K562 (cell line): Measurements from ENCODE around the gene TP73. TPM values are rescaled to one million over a fixed set of nuclear protein-coding genes. Genes with fewer than 3 reads are reported as not detected.

Experiments
- BRF1 ChIP-seq: IDR thresholded peaks from 3 replicates; pipeline ENCODE4 v1.6.1; 2011; ENCODE audit warnings: borderline replicate concordance, mild to moderate bottlenecking; ENCODE audit not compliant: insufficient read length; ENCODE audit errors: extremely low read depth
- DDX20 ChIP-seq: fragments of 450-650 bp; IDR thresholded peaks from 2 replicates; pipeline ENCODE4 v1.6.1; 2016; ENCODE audit warnings: missing genetic modification characterization, low read depth, mild to moderate bottlenecking, missing compliant biosample characterization, moderate library complexity
- FOXA3 ChIP-seq, 2 experiments: fragments of 450-650 bp in 1 of 2; sonication (generic) in 1 of 2; formaldehyde crosslinking; IDR thresholded peaks in 1 of 2; conservative IDR thresholded peaks in 1 of 2; 2 replicates each; pipeline versions ENCODE4 v1.4.0 to v1.8.0; 2020 to 2022; ENCODE audit warnings: mild to moderate bottlenecking in 2 of 2, missing genetic modification reagents in 1 of 2
- HDAC3 ChIP-seq: fragments of 450-650 bp; IDR thresholded peaks from 2 replicates; pipeline ENCODE4 v1.6.1; 2018; ENCODE audit warnings: borderline replicate concordance, mild to moderate bottlenecking, moderate library complexity; ENCODE audit not compliant: partially characterized antibody
- NFE2 ChIP-seq: IDR thresholded peaks from 2 replicates; pipeline ENCODE4 v1.6.1; 2014; ENCODE audit warnings: antibody characterized with exemption, low read depth
- NFRKB ChIP-seq: fragments of 450-650 bp; IDR thresholded peaks from 2 replicates; pipeline ENCODE4 v1.6.1; 2016; ENCODE audit warnings: low read depth
- NR2C2 ChIP-seq, 2 experiments: fragments of 200-800 bp in 1 of 2; sonication (Bioruptor generic) in 1 of 2; sonication (generic) in 1 of 2; formaldehyde crosslinking in 1 of 2; IDR thresholded peaks; 2 replicates each; pipeline versions ENCODE4 v1.6.1 to v1.8.0; 2016 to 2022; ENCODE audit warnings: mild to moderate bottlenecking in 1 of 2, missing compliant biosample characterization in 1 of 2, missing genetic modification characterization in 1 of 2, missing genetic modification reagents in 1 of 2
- PRMT5 ChIP-seq: sonication (generic); formaldehyde crosslinking; IDR thresholded peaks from 2 replicates; pipeline ENCODE4 v1.5.0; 2020; ENCODE audit warnings: missing genetic modification reagents
- ZNF444 ChIP-seq: fragments of 250-450 bp; sonication (Bioruptor Pico); IDR thresholded peaks from 2 replicates; pipeline ENCODE4 v1.4.0; 2020; ENCODE audit warnings: mild to moderate bottlenecking, moderate library complexity
- ZNF584 ChIP-seq: fragments of 200-800 bp; sonication (Bioruptor generic); IDR thresholded peaks from 2 replicates; pipeline ENCODE4 v1.6.1; 2016; ENCODE audit warnings: low read depth, mild to moderate bottlenecking, missing genetic modification characterization, missing compliant biosample characterization
- ZNF644 ChIP-seq: fragments of 200-800 bp; sonication (Bioruptor generic); IDR thresholded peaks from 2 replicates; pipeline ENCODE4 v1.6.1; 2016; ENCODE audit warnings: low read depth, missing genetic modification characterization, missing compliant biosample characterization
- polyA plus RNA-seq, 8 experiments: library from polyadenylated mRNA; depleted of rRNA in 4 of 8; stranded (reverse) in 5 of 8; unstranded in 3 of 8; fragments of >200 nt; fragmentation: Nextera tagmentation in 2 of 8; fragmentation: Illumina TruSeq in 1 of 8; extraction: Ambion mirVana in 2 of 8; extraction: Trizol in 1 of 8; gene quantifications; 2 replicates each; pipeline versions ENCODE4 v1.2.1 to v1.2.3, GENCODE V29; 2011 to 2014; ENCODE audit warnings: inconsistent platforms in 1 of 8, missing spikeins in 1 of 8
- total RNA-seq, 7 experiments: library from RNA; depleted of rRNA in 6 of 7; stranded (reverse); fragments of >200 nt in 6 of 7; fragmentation: Illumina TruSeq in 2 of 7; extraction: Trizol in 2 of 7; gene quantifications; 2 replicates each; pipeline versions ENCODE4 v1.2.1 to v1.2.3, GENCODE V29; 2011 to 2021; ENCODE audit warnings: low replicate concordance in 1 of 7
- TF ChIP-seq, protein P1 (sequence below): fragments of 150-350 bp; conservative IDR thresholded peaks from 2 replicates; pipeline ENCODE4 v1.6.1; 2014; ENCODE audit warnings: low read length
- TF ChIP-seq, protein P2 (sequence below), 2 experiments: fragments of 450-650 bp; conservative IDR thresholded peaks; 2 replicates each; pipeline ENCODE4 v1.6.1; 2017; ENCODE audit warnings: mild to moderate bottlenecking in 2 of 2, moderate library complexity in 2 of 2
- TF ChIP-seq, protein P3 (sequence below): fragments of 250-450 bp; sonication (Bioruptor Pico); IDR thresholded peaks from 2 replicates; pipeline ENCODE4 v1.4.0; 2020; ENCODE audit warnings: borderline replicate concordance
- TF ChIP-seq, protein P4 (sequence below): sonication (generic); formaldehyde crosslinking; IDR thresholded peaks from 2 replicates; pipeline ENCODE4 v1.8.0; 2022; ENCODE audit warnings: mild to moderate bottlenecking, missing genetic modification reagents

Gene TP73
- total and polyA plus RNA-seq, 9 of the 15 experiments (the other 6 are each of a cell fraction or from before 2014, with no cell fraction given): 0.07 to 1.6 (median 0.40) TPM; not detected in 2

DNA sequence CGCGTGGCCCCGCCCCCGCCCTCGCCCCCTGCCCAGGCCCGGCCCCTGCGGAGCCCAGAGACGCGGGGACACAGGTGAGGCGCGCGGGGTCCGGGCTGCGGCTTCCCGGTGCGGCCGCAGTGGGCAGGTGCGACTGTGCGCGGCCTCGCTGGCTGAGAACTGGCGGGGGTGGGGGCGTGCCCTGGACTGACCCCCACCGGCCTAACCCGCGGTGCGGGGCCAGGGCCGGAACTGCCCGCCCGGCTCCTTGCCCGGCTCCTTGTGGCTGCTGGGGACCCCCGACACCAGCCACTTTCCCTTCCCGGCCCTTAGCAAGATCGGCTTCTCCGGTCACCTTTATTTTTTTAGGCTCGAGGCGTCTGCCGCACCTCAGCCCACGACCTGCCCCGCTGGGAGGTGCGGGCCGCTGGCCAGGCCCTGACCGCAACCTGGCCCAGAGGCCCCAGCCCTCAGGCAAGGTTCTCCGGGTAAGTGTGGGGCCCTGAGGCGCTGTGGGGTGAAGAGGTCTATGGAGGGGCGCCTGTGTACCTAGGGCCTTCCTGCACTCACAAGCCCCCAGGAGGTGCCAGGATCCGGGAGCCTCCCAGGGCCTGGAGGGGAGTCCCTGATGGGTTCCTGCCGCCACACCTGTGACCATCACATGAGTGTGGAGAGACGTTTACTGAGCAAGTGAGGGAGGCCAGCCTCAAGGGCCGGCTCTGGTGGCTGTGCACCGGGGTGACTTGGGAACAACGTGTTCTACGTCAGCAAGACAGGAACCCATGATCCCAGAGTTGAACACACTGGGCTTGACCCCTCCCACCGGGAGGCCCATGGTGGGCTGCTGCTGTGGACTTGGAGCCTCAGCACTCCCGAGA is 120.6 kb downstream of the TP73 start, which contains the start of gene SMIM1 (continued):
- TF ChIP-seq, protein P1, sequence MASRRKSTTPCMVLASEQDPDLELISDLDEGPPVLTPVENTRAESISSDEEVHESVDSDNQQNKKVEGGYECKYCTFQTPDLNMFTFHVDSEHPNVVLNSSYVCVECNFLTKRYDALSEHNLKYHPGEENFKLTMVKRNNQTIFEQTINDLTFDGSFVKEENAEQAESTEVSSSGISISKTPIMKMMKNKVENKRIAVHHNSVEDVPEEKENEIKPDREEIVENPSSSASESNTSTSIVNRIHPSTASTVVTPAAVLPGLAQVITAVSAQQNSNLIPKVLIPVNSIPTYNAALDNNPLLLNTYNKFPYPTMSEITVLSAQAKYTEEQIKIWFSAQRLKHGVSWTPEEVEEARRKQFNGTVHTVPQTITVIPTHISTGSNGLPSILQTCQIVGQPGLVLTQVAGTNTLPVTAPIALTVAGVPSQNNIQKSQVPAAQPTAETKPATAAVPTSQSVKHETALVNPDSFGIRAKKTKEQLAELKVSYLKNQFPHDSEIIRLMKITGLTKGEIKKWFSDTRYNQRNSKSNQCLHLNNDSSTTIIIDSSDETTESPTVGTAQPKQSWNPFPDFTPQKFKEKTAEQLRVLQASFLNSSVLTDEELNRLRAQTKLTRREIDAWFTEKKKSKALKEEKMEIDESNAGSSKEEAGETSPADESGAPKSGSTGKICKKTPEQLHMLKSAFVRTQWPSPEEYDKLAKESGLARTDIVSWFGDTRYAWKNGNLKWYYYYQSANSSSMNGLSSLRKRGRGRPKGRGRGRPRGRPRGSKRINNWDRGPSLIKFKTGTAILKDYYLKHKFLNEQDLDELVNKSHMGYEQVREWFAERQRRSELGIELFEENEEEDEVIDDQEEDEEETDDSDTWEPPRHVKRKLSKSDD: no peak
- TF ChIP-seq BRF1 (no peak), NFRKB (no peak), FOXA3 (CRISPR knock-in tag; conservative IDR thresholded peaks at IDR 0.05 in 1 of 2, IDR thresholded peaks at IDR 0.05 in 1 of 2) (peak in 1 of 2 experiments; percentile 65; a peak in 1 of 4 replicates), HDAC3 (no peak), ZNF444 (no peak), ZNF644 (tag) (no peak), DDX20 (no peak), ZNF584 (CRISPR knock-in tag) (no peak), PRMT5 (CRISPR knock-in tag) (no peak), NR2C2 (CRISPR knock-in tag; IDR thresholded peaks at IDR 0.05) (no peak), NR2C2 (tag; IDR thresholded peaks at IDR 0.05) (no peak), NFE2 (no peak)
- TF ChIP-seq, protein P2, sequence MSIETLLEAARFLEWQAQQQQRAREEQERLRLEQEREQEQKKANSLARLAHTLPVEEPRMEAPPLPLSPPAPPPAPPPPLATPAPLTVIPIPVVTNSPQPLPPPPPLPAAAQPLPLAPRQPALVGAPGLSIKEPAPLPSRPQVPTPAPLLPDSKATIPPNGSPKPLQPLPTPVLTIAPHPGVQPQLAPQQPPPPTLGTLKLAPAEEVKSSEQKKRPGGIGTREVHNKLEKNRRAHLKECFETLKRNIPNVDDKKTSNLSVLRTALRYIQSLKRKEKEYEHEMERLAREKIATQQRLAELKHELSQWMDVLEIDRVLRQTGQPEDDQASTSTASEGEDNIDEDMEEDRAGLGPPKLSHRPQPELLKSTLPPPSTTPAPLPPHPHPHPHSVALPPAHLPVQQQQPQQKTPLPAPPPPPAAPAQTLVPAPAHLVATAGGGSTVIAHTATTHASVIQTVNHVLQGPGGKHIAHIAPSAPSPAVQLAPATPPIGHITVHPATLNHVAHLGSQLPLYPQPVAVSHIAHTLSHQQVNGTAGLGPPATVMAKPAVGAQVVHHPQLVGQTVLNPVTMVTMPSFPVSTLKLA (conservative IDR thresholded peaks at IDR 0.05): no peak
- TF ChIP-seq, protein P3, sequence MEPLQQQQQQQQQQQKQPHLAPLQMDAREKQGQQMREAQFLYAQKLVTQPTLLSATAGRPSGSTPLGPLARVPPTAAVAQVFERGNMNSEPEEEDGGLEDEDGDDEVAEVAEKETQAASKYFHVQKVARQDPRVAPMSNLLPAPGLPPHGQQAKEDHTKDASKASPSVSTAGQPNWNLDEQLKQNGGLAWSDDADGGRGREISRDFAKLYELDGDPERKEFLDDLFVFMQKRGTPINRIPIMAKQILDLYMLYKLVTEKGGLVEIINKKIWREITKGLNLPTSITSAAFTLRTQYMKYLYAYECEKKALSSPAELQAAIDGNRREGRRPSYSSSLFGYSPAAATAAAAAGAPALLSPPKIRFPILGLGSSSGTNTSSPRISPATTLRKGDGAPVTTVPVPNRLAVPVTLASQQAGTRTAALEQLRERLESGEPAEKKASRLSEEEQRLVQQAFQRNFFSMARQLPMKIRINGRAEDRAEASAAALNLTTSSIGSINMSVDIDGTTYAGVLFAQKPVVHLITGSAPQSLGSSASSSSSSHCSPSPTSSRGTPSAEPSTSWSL (CRISPR knock-in tag): no peak
- TF ChIP-seq, protein P4, sequence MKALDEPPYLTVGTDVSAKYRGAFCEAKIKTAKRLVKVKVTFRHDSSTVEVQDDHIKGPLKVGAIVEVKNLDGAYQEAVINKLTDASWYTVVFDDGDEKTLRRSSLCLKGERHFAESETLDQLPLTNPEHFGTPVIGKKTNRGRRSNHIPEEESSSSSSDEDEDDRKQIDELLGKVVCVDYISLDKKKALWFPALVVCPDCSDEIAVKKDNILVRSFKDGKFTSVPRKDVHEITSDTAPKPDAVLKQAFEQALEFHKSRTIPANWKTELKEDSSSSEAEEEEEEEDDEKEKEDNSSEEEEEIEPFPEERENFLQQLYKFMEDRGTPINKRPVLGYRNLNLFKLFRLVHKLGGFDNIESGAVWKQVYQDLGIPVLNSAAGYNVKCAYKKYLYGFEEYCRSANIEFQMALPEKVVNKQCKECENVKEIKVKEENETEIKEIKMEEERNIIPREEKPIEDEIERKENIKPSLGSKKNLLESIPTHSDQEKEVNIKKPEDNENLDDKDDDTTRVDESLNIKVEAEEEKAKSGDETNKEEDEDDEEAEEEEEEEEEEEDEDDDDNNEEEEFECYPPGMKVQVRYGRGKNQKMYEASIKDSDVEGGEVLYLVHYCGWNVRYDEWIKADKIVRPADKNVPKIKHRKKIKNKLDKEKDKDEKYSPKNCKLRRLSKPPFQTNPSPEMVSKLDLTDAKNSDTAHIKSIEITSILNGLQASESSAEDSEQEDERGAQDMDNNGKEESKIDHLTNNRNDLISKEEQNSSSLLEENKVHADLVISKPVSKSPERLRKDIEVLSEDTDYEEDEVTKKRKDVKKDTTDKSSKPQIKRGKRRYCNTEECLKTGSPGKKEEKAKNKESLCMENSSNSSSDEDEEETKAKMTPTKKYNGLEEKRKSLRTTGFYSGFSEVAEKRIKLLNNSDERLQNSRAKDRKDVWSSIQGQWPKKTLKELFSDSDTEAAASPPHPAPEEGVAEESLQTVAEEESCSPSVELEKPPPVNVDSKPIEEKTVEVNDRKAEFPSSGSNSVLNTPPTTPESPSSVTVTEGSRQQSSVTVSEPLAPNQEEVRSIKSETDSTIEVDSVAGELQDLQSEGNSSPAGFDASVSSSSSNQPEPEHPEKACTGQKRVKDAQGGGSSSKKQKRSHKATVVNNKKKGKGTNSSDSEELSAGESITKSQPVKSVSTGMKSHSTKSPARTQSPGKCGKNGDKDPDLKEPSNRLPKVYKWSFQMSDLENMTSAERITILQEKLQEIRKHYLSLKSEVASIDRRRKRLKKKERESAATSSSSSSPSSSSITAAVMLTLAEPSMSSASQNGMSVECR (CRISPR knock-in tag): peak; percentile 24; the same call in 1 of the 2 replicates
